B cell (primary cell): ENCODE measurements around the gene GCHFR. TPM values are rescaled to one million over a fixed set of nuclear protein-coding genes. Genes with fewer than 3 reads are reported as not detected.
A peak's percentile ranks its signal among the peaks of the same experiment; 100 is the strongest.

ENCODE experiments used
- ATAC-seq: fragments of 200-7000 bp; cut with Tn5 transposase; one replicate; pipeline ENCODE4 v1.10.0; 2021; ENCODE audit warnings: low read depth, mild to moderate bottlenecking, moderate number of reproducible peaks, moderate library complexity
- CTCF ChIA-PET: fragments of 350-600 bp; sonication (Branson Sonifier 250); formaldehyde crosslinking; loops from one replicate; lab custom pipeline; 2021; ENCODE audit warnings: antibody characterized with exemption, inconsistent platforms; lab: Charles Lee
- POLR2A ChIA-PET: fragments of 350-600 bp; sonication (Branson Sonifier 250); formaldehyde crosslinking; loops from one replicate; lab custom pipeline; 2021; ENCODE audit warnings: antibody characterized with exemption; lab: Charles Lee
- DNase-seq: peaks from one replicate; pipeline ENCODE4 v3.0.0; 2013
- H2AFZ ChIP-seq: 2 replicates; pipeline ENCODE4 v1.6.1; 2012; ENCODE audit warnings: mild to moderate bottlenecking, low read depth, low read length; ENCODE audit not compliant: insufficient read depth, poor library complexity, severe bottlenecking
- H3K27ac ChIP-seq, 2 donors: 1 replicate in 1 of 2; 2 replicates in 1 of 2; pipeline ENCODE4 v1.5.1; 2012 to 2013; ENCODE audit warnings: low read length in 2 of 2, mild to moderate bottlenecking in 2 of 2, moderate library complexity in 1 of 2
- H3K27me3 ChIP-seq, 4 experiments: fragments of 200-600 bp in 1 of 4; sonication (generic) in 1 of 4; replicated peaks in 1 of 4; 1 replicate in 2 of 4; 2 replicates in 2 of 4; pipeline versions ENCODE4 v1.6.1 to v1.7.0; 2013 to 2016; ENCODE audit warnings: low read length in 3 of 4, mild to moderate bottlenecking in 2 of 4, mixed read lengths in 1 of 4, moderate library complexity in 1 of 4; ENCODE audit not compliant: insufficient read depth in 4 of 4, control insufficient read depth in 3 of 4; ENCODE audit errors: control extremely low read depth in 1 of 4
- H3K36me3 ChIP-seq, 2 experiments: replicated peaks in 1 of 2; 1 replicate in 1 of 2; 2 replicates in 1 of 2; pipeline versions ENCODE4 v1.6.1 to v1.7.1; 2013; ENCODE audit warnings: low read length in 1 of 2; ENCODE audit not compliant: insufficient read depth in 2 of 2, control insufficient read depth in 1 of 2; ENCODE audit errors: control extremely low read depth in 1 of 2, extremely low read depth in 1 of 2
- H3K4me1 ChIP-seq, 2 donors: fragments of 200-600 bp in 1 of 2; sonication (generic) in 1 of 2; 1 replicate in 1 of 2; 2 replicates in 1 of 2; pipeline versions ENCODE4 v1.5.1 to v1.6.1; 2013 to 2017; ENCODE audit warnings: low read length in 2 of 2; ENCODE audit not compliant: control insufficient read depth in 2 of 2, insufficient read depth in 2 of 2
- H3K4me2 ChIP-seq: replicated peaks from 2 replicates; pipeline ENCODE3; 2012; ENCODE audit warnings: mild to moderate bottlenecking, low read depth, low read length; ENCODE audit not compliant: poor library complexity, severe bottlenecking
- H3K4me3 ChIP-seq, 5 experiments: fragments of 200-600 bp in 1 of 5; sonication (generic) in 1 of 5; 1 replicate in 3 of 5; 2 replicates in 2 of 5; pipeline versions ENCODE4 v1.5.1 to v1.7.0; 2011 to 2016; ENCODE audit warnings: low read length in 4 of 5, mild to moderate bottlenecking in 4 of 5, low read depth in 2 of 5, control low read depth in 1 of 5, moderate library complexity in 1 of 5; ENCODE audit not compliant: insufficient read depth in 1 of 5; ENCODE audit errors: control extremely low read depth in 1 of 5, extremely low read depth in 1 of 5
- H3K79me2 ChIP-seq: fragments of 200-600 bp; sonication (generic); one replicate; pipeline ENCODE4 v1.6.0; 2016; ENCODE audit warnings: low read length; ENCODE audit not compliant: control insufficient read depth, insufficient read depth
- H3K9ac ChIP-seq: fragments of 200-600 bp; sonication (generic); 2 replicates; pipeline ENCODE4 v1.6.1; 2017; ENCODE audit warnings: mild to moderate bottlenecking, low read length, moderate library complexity
- H3K9me3 ChIP-seq, 3 donors: one replicate each; pipeline versions ENCODE4 v1.6.1 to v1.7.1; 2013; ENCODE audit warnings: low read length in 2 of 3; ENCODE audit not compliant: control insufficient read depth in 2 of 3, insufficient read depth in 1 of 3; ENCODE audit errors: control extremely low read depth in 1 of 3
- H4K20me1 ChIP-seq: 2 replicates; pipeline ENCODE4 v1.6.0; 2012; ENCODE audit warnings: mild to moderate bottlenecking, low read length; ENCODE audit not compliant: insufficient read depth, control insufficient read depth, poor library complexity, severe bottlenecking
- H3K27ac Mint-ChIP-seq: one replicate; pipeline ENCODE4 v1.8.0; 2021; ENCODE audit warnings: mixed read lengths
- H3K27me3 Mint-ChIP-seq: one replicate; pipeline ENCODE4 v1.8.0; 2021; ENCODE audit warnings: mixed read lengths
- H3K4me1 Mint-ChIP-seq: one replicate; pipeline ENCODE4 v1.8.0; 2021; ENCODE audit warnings: mixed read lengths
- H3K4me3 Mint-ChIP-seq: one replicate; pipeline ENCODE4 v1.8.0; 2021; ENCODE audit warnings: mixed read lengths
- H3K9me3 Mint-ChIP-seq: one replicate; pipeline ENCODE4 v1.8.0; 2022; ENCODE audit warnings: mixed read lengths; ENCODE audit not compliant: insufficient read depth
- CTCF ChIP-seq: fragments of 200-600 bp; IDR thresholded peaks from one replicate; pipeline ENCODE4 v1.8.0; 2022; ENCODE audit warnings: antibody characterized with exemption, mild to moderate bottlenecking
- EZH2 ChIP-seq: IDR thresholded peaks from 2 replicates; pipeline ENCODE4 v1.6.1; 2012; ENCODE audit warnings: borderline replicate concordance, low read depth, mild to moderate bottlenecking, moderate library complexity, low read length; ENCODE audit not compliant: insufficient read depth, poor library complexity, severe bottlenecking
- WGBS: methylation state at CpG from one replicate; pipeline ENCODE4 v1.1.5; 2013; ENCODE audit warnings: missing lambda C conversion rate; ENCODE audit not compliant: insufficient coverage; 5-methylcytosine and 5-hydroxymethylcytosine counted together
- intact Hi-C: fragments of 100-400 bp; cut with micrococcal nuclease; formaldehyde crosslinking; loops from one replicate; pipeline ENCODE4 v1.10.0; 2022
- polyA plus RNA-seq: library from polyadenylated mRNA; depleted of rRNA; stranded (reverse); fragments of >200 nt; gene quantifications from 2 replicates; pipeline ENCODE4 v1.2.3, GENCODE V29; 2012
- total RNA-seq, 2 donors: library from RNA; stranded (reverse); fragments of 120-200 nt in 1 of 2; gene quantifications; 1 replicate in 1 of 2; 2 replicates in 1 of 2; pipeline versions ENCODE4 v1.2.3 to v1.2.4, GENCODE V29; 2013 to 2022

GCHFR gene
- total and polyA plus RNA-seq, 2 donors (not counting 1 experiment from before 2014, with no cell fraction given), result 14.3 to 23.7 TPM

- no peak overlapping the region for H3K4me2 ChIP-seq
- H3K27ac Mint-ChIP-seq, result no peak overlapping the region
- no peak overlapping the region for H3K9ac ChIP-seq
- no peaks in the 10 kb centered on the region for H4K20me1 ChIP-seq
- H3K79me2 ChIP-seq, result peaks cover 45% of the 10 kb centered on the region
- DNase-seq, result no peak
- no peaks in the 10 kb centered on the region for H3K27me3 ChIP-seq
- no peaks in the 10 kb centered on the region for H3K9me3 Mint-ChIP-seq
- intact Hi-C loops, result no loop called here
- H3K4me3 ChIP-seq, result no peak overlapping the region
- no peak overlapping the region for H3K4me3 Mint-ChIP-seq
- H3K4me1 ChIP-seq, result peaks cover 8 to 19% of the 10 kb centered on the region in 2 donors
- 98% methylated on average over 12 of the region's 12 CpGs for WGBS
- H3K27ac ChIP-seq, result no peak overlapping the region
- H3K27me3 Mint-ChIP-seq, result no peaks in the 10 kb centered on the region
- no peak overlapping the region for H2AFZ ChIP-seq
- no peaks in the 10 kb centered on the region for H3K9me3 ChIP-seq
- H3K36me3 ChIP-seq, result peaks cover 1 to 29% of the 10 kb centered on the region in 2 experiments
- no peak for ATAC-seq
- H3K4me1 Mint-ChIP-seq, result peaks cover 23% of the 10 kb centered on the region
- ChIA-PET POLR2A (interaction anchor here (0.8 kb wide), 1 partner anchor 17 kb away, joined by 3 read pairs; no protein-coding TSS in a partner anchor), CTCF (interaction anchor here (14.3 kb wide), 1 partner anchor 28 kb away, joined by 177 read pairs; no protein-coding TSS in a partner anchor)
- TF ChIP-seq EZH2, result no peak
- TF ChIP-seq CTCF, result no peak
Measured at GRCh38 chr15:40751745-40752144, 12.1 kb upstream of the GCHFR start.

GRCh38 chr15:40754574-40754882 is 9.3 kb upstream of the GCHFR start:
- no peak for DNase-seq
- H3K27me3 Mint-ChIP-seq, result no peaks in the 10 kb centered on the region
- H3K4me1 Mint-ChIP-seq, result peaks cover 23% of the 10 kb centered on the region
- Histone ChIP-seq H3K4me1 (peaks cover 8 to 19% of the 10 kb centered on the region in 2 donors), H2AFZ (peak overlapping the region; percentile 100), H3K4me3 (peak overlapping the region in 4 of 5 experiments; percentile 89 to 100 (median 94)), H3K27me3 (no peaks in the 10 kb centered on the region), H3K27ac (peak overlapping the region; percentile 73 to 89), H3K9ac (peak overlapping the region; percentile 99), H3K79me2 (peaks cover 44% of the 10 kb centered on the region), H3K4me2 (peak overlapping the region; percentile 100), H3K9me3 (no peaks in the 10 kb centered on the region), H3K36me3 (peaks cover 1 to 17% of the 10 kb centered on the region in 2 experiments), H4K20me1 (no peaks in the 10 kb centered on the region)
- H3K27ac Mint-ChIP-seq, result peak overlapping the region; percentile 93
- ChIA-PET CTCF (interaction anchor here (14.3 kb wide), 1 partner anchor 25 kb away, joined by 177 read pairs; no protein-coding TSS in a partner anchor), POLR2A (interaction anchor here (0.7 to 1.5 kb wide), 3 partner anchors 15 to 102 kb away, joined by 3 to 4 read pairs (median 3); partner anchors contain the start of gene C15orf62)
- H3K4me3 Mint-ChIP-seq, result peak overlapping the region; percentile 93
- no peak for TF ChIP-seq EZH2
- no peak for TF ChIP-seq CTCF
- WGBS, result 2% methylated on average over 15 of the region's 22 CpGs
- intact Hi-C loops, result loop anchor here (2.0 kb wide), 3 partner anchors 28 to 578 kb away; partner anchors contain the start of genes NUSAP1 and OIP5
- ATAC-seq, result no peak
- no peaks in the 10 kb centered on the region for H3K9me3 Mint-ChIP-seq
